ENCODE measurements around the gene PPP2R3B.
"Not testable (repeated sequence)": the region's sequence is repeated elsewhere in the genome, so short reads cannot be mapped to it uniquely, and the experiment has no call there.

The PPP2R3B gene

DNA sequence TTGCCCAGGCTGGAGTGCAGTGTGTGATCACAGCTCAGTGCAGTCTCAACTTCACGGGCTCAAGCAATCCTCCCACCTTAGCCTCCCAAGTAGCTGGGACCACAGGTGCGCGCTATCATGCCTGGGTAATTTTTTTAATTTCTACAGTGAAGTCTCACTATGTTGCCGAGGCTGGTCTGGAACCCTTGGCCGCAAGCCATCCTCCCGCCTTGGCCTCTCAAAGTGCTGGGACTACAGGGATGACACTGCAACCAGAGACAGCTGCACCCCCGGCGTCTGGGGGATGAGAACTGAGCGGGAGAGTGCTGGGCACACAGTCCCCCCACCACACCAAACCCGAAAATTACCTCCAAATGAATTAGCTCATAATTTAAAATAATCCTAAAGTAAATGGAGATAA, 35.0 kb downstream of the PPP2R3B start:
- DNase-seq = no peak

DNA sequence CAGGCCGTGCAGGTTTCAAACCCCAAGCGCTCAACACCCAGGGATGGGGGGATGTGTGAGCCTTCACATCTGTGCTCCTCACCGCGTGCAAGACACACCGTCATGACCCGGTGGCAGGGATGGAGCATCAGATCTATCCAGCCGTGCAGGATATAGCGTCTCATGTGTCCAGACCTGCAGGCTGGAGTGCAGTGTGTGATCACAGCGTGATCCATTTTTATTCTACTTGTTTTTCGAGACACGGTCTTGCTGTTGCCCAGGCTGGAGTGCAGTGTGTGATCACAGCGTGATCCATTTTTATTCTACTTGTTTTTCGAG, 35.4 kb downstream of the PPP2R3B start:
- DNase-seq = not testable (repeated sequence)

DNA sequence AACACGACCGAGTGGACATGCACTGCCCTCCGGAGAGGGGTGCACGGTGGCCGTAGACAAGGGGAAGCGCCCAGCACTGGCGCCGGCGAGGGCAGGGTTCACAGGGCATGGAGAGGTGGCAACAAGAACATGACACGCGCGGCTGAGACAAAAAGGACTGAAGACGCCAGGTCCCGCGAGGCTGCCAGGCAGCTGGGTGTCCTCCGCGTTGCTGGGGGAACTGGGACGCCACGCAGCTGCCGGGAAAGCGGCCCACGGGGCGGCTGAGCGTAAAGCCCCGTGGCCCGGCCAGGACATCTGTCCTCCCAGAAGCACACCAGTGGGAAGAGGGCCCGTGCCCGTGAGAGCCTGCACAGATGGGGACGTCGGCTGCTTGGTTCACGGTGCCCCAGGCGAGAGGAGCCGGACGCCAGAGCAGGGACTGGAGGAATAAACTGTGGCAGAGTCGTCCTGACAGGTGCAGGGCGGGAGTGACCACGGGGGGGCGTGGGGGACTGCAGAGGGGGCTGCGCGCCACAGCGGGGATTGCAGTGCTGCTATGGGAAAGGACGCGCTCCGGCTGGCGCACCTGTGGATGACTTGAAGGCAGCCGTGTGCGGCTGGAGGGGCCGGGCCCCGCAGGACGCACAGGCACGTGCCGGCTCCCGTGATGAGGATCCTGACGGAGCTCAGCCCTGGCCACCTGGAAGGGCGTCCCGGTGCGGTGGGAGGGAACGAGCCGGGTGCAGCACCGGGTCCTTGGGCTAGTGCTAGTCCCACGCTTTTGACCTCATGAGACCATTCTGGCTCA, 36.0 kb downstream of the PPP2R3B start:
- DNase-seq = peak in 1 of 2 experiments; percentile 25

- no peak for DNase-seq
Measured at GRCh38 chrX:350148-350533, 36.6 kb downstream of the PPP2R3B start.

DNA sequence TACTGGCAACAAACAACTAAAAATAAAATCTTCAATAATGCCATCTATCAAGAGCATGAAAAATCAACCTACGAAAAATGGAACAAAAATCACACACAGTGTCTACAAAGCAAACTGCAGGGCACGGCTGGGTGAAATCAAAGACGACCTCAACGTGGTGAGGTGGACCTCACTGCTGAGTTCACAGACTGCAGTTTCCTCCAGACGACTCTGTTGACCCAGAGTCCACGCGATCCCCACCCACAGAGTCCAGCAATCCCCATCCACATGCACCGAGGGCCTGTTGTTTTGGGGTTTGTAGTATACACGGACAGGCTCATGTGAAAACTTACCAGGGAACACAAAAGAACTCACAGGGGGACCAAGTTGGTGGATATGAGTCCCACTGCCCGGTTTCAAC, 37.0 kb downstream of the PPP2R3B start:
- no peak for DNase-seq

DNA sequence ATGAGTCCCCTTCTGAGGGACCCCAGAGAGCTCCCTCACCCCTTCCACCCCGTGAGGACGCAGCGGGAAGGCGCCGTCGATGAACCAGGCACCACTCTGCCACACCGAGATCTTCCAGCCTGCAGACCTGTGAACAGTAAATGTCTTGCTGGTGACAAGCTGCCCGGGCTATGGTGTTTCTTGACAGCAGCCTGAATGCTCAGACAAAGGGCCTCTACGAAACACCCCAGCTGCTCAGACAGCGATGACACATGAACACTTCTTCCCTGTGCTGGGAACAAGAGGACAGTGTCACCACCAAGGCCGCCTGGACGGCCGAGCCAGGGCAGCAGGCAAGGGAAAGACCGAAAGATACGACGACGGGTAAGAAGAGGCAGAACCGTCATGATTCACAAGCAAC, 37.5 kb downstream of the PPP2R3B start:
- DNase-seq = no peak

GRCh38 chrX:348461-349117, 38.1 kb downstream of the PPP2R3B start:
- DNase-seq = no peak

- DNase-seq = no peak
Measured at GRCh38 chrX:347351-348117, 39.2 kb downstream of the PPP2R3B start.

- DNase-seq = no peak
Measured at GRCh38 chrX:346034-346813, 40.5 kb downstream of the PPP2R3B start.

DNA sequence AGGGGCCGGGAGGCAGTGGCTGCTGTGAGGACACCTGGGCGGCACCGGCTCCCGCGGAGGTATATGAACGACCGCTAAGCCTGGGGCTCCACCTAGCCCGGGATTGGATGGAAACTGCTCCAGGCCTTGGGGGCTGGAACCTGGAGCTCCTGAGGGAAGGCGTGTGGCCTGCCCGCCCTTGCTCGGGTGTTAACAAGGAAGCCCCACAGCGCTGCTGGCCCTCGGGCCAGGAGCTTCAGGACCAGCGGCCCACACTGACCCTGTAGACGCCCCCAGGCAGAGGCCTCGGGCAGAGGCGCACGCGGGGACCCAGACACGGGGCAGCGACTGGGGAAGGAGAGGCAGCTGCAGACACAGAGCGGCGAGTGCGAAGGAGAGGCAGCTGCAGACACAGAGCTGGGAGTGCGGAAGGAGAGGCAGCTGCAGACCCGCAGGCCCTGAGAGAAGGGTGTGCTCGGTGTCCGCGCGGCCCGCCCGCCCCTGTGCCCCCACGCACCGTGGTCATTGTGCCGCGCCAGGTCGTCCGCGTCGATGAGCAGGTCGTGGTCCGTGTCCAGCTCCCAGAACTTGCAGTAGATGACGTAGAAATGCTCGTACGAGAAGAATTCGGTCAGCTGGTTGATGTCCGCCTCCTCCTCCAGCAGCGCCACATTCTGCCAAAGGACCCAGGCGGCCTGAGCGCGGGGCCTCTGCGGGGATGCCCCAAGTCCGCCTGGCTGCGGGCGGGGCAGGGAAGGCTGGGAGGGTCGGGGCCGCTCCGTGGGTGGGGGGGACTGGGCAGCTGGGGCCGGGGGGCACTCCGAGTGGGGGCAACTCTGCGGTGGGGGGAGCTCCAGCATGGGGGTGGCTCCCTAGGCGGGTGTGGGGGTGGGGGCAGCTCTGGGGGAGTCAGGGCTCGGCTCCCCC, 41.4 kb downstream of the PPP2R3B start:
- DNase-seq = no peak

GRCh38 chrX:344371-344901, 42.3 kb downstream of the PPP2R3B start:
- no peak for DNase-seq

DNA sequence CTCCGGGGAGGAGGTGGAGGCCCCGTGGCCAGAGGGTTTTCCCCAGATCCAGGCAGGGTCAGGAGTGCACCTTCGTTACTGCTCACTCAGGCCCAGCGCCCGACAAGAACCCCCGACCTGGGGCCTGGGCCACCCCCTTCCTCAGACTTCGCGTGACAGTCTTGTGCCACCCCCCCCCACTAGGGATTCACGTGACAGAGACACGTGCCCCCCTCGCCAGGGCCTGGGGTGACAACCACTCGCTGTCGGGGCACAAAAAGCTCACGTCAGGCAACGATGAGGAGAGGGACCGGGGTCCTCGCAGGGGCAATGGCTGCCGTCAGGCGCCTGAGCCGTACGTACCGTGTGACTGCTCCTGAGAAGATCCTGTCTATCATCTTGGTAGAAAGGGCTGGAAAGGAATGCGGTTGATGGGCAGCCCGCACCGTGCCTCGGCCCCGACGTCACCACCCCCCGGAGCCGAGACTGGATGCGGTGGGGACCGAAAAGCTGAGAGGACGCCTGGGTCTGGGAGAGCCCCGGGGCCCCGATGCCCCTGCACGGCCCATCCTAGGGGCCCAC, 45.1 kb downstream of the PPP2R3B start:
- no peak for DNase-seq

- DNase-seq = no peak
Measured at GRCh38 chrX:340641-341423, 45.9 kb downstream of the PPP2R3B start.

DNA sequence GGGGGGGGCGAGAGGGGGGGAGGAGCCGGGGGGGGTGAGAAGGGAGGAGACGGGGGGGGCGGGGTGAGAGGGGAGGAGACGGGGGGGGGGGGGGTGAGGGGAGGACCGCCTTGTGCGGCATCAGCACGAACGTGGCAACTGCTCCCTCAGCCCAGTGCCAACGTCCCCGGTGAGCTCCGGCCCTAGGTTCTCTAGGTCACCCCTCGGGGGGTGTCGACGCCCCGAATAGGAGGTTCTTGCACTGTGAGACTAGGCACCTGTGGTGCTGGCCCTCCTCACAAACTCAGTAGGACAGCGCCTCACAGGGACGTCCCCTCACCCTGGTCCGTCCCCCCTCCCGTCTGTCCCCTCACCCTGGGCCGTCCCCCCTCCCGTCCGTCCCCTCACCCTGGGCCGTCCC, 46.6 kb downstream of the PPP2R3B start:
- no peak for DNase-seq

- no peak for DNase-seq
Measured at GRCh38 chrX:338836-339400, 47.8 kb downstream of the PPP2R3B start.

DNA sequence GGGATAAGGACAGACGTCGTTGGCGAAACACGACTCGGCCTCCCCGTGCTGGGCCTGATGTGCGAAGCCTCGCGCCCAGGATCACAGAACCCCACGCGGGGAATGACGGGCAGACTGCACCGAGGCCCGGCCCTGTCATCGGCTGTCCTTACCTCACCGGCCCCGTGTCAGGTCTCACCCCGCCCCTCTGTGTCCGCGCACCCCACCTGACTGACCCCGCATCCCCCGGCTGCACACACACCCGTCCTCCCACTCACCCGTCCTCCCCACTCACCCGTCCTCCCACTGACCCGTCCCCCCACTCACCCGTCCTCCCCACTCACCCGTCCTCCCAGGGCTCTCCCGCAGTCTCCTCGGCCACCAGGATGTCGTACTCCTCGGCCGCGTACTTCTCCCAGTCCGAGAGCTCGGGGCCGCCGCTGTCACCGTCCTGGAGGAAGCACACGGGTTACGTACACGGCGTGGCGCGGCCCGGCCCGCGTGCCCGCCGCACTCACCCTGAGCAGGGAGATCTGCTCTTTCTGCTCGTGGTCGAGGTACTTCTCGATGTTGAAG, 48.3 kb downstream of the PPP2R3B start:
- DNase-seq = no peak

- DNase-seq = no peak
Measured at GRCh38 chrX:337331-337831, 49.3 kb downstream of the PPP2R3B start.

GRCh38 chrX:336227-336626, 50.5 kb downstream of the PPP2R3B start:
- no peak for DNase-seq

- no peak for DNase-seq
Measured at GRCh38 chrX:335758-336155, 51.0 kb downstream of the PPP2R3B start.

All from NCI-H526 (cell line).